GM12875 (cell line): ENCODE data around the gene TMEM43.
"Not testable (repeated sequence)": the region's sequence is repeated elsewhere in the genome, so short reads cannot be mapped to it uniquely, and the experiment has no call there.

Experiments used
- H3K4me3 ChIP-seq: one replicate; pipeline ENCODE4 v1.5.1; 2011; ENCODE audit warnings: low read depth, low read length, control low read depth
- TF ChIP-seq, protein P1 (sequence below): IDR thresholded peaks from 2 replicates; pipeline ENCODE4 v1.5.1; 2011; ENCODE audit warnings: low read depth, mild to moderate bottlenecking, control low read depth, inconsistent platforms, low read length, moderate library complexity, borderline replicate concordance; ENCODE audit not compliant: insufficient read depth

The TMEM43 gene

DNA sequence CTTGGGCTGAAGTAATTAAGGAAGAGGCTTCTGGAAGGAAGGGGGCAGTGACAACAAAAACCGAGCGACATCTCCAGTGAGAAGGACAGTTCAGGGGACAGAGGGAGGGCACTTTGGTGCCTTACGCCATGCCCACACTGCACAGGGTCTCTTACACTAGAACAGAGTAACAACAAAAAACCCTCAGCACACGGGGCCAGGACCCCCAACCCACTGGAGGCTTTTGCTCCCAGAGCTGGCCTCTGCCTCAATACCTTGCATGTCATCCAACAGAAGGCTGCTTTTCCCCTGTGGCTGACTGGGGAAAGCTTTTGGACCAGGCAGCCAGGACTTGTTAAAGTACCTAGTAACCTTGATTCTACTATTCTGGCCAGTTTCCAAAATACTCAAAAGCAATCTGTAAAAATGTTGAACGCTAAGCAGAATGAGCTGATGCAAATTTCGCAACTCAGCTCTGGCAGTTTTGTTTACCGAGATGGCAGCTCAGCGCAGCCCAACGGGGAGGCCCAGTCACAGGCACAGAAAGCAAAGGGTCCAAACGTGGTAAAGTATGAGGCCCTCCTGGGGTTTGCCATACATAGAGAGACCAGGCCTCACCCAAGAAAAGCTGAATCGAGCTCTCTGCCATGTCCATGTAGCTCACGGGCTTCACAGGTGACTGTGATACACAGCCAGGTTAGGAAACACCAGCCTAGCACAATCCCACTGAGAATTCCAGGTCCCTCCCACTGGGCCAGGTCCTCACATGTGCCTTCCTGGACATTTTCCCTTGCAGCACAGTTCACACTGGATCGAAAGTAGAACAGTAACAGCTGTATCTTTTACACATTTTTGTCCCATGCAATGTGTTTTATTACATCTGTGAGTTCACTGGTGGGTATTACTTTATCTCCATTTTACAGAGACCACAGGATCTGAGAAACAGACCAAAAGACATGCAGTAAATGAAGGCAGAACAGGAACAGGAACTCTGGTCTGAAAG is 6.2 kb upstream of the TMEM43 start:
- TF ChIP-seq, protein P1, sequence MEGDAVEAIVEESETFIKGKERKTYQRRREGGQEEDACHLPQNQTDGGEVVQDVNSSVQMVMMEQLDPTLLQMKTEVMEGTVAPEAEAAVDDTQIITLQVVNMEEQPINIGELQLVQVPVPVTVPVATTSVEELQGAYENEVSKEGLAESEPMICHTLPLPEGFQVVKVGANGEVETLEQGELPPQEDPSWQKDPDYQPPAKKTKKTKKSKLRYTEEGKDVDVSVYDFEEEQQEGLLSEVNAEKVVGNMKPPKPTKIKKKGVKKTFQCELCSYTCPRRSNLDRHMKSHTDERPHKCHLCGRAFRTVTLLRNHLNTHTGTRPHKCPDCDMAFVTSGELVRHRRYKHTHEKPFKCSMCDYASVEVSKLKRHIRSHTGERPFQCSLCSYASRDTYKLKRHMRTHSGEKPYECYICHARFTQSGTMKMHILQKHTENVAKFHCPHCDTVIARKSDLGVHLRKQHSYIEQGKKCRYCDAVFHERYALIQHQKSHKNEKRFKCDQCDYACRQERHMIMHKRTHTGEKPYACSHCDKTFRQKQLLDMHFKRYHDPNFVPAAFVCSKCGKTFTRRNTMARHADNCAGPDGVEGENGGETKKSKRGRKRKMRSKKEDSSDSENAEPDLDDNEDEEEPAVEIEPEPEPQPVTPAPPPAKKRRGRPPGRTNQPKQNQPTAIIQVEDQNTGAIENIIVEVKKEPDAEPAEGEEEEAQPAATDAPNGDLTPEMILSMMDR = no peak
- no peak overlapping the region for H3K4me3 ChIP-seq

DNA sequence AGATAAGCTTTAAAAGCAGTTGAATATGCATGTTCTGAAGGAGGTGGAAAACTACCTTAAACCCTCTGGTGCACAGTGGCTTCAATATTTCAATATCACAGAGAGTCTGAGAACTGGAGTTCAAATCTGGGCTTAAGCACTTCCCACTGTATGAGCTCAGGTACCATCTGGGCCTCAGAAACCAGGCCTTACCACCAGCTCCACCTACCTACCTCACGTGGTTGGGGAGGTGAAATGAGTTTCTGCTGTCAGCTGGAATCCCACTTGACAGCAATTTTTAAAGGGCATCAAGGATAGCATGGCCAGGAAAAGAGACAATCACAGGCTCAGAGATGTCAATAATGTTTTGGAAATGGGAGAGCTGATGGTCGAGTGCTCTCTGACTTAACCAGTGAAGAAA is 5.2 kb upstream of the TMEM43 start:
- H3K4me3 ChIP-seq = no peak overlapping the region
- TF ChIP-seq, protein P1 = no peak

DNA sequence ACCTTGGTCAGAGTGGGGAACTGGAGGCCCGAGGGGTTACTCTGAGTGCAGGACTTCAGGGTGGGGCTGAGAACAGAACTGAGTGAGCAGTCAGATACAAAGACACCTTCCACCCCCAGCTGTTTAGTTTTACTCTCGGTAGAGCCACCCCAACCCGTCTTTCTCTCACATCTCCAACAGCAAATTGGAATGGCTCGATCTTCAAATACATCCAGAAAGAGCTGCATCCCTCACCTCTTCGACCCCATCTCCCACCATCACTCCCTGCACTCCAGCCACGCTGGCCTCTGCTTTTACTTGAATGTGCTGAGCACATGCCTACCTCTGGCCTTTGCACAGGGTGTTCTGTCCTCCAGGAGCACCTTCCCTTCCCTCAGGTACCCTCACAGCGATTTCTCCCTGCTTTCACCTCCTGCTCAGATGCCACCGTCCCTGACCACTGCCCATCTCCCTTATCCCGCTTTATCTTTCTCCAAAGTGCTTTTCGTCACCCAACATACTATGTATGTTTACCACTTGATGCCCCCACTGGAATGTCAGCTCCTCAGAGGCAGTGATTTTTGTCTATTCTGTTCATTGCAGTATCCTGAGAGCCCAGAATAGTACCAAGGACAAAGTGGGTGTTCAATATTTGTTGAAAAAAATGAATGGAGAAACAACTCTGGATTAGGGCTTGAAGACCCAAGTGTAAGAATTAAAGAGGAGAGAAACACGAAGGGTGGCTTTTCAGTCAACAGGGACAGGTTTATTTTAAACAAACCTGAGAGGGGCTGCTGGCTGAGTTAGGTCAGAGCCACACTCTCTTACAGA is 4.5 kb upstream of the TMEM43 start:
- H3K4me3 ChIP-seq = no peak overlapping the region
- TF ChIP-seq, protein P1 = no peak

DNA sequence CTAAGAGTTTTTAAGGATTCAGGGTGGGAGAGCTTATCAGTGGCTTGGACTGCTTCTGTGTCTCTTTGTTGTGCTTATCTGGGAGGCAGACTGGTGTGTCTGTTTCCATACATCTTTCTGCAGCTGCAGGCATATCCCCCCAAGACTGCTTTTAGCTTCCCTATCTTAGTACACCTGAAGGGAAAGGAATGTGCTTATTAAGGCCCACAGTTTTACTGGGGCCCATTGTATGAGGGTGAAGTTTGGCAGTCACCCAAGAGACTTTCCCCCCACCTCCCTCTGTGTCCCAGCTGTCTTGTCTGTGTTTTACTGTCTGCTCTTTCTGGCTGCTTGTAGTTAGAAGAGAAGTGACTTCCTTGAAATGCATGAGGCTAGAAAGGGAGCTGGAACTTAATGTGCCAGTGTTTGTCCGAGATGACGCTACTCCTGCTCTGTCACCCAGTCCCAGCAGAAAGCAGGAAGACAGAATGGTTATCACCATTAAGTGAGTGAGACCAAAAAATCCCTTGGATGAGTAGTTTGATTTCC is 3.9 kb upstream of the TMEM43 start:
- H3K4me3 ChIP-seq = not testable (repeated sequence)

DNA sequence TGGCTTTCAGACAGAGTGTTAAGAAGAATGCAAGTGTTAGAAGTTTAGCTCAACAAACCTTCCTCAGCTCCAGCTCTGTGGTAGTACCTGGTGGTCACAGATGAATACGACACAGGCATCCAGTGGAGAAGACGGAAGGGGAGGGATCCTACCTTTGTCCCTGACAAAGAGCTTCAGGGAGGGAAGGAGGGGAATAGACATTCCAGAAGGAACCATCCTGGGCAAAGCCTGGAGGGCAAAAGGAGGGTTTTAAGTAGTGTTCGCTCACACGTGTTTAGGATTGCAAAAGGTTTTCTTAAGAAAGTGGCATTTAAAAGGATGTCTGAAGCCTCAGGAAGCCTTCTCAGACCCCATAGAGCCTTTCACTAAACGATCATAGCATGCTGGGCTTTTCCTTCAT is 3.0 kb upstream of the TMEM43 start:
- H3K4me3 ChIP-seq = no peak overlapping the region
- TF ChIP-seq, protein P1 = no peak

DNA sequence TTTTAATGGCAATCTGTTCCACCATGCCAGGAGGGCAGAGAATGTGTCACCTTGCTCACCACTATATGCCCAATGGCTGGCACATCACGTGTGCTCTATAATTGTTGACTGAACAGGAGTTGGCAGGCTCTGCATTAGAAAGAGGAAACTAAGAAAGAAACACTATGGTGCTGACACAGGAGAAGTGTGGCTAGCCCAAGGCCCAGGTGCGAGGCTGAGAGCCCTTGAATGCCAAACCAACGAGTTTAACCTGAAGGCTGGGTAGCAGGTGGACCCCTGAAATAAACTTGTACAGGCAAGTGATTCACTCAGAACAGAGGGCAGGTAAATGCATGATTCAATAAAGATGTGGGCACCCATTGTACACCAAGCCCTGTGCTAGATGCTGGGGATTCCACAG is 2.6 kb upstream of the TMEM43 start:
- TF ChIP-seq, protein P1 = no peak
- no peak overlapping the region for H3K4me3 ChIP-seq
